Neural progenitor cell (in vitro differentiated cells): ENCODE data around the gene EXPH5. TPM values are rescaled to one million over a fixed set of nuclear protein-coding genes. Genes with fewer than 3 reads are reported as not detected.

Source experiments
- DNase-seq: peaks from one replicate; pipeline ENCODE4 v3.0.0-alpha.2; 2016; ENCODE audit warnings: low spot score
- H2AFZ ChIP-seq: fragments of 200-600 bp; sonication (generic); replicated peaks from 2 replicates; pipeline ENCODE4 v1.6.1; 2016; ENCODE audit warnings: antibody characterized with exemption
- H3F3A ChIP-seq: fragments of 200-600 bp; sonication (generic); 2 replicates; pipeline ENCODE4 v1.6.1; 2016; ENCODE audit warnings: antibody characterized with exemption, low read depth
- H3K27ac ChIP-seq: fragments of 200-600 bp; sonication (generic); 2 replicates; pipeline ENCODE4 v1.5.1; 2016; ENCODE audit warnings: mild to moderate bottlenecking
- H3K27me3 ChIP-seq: fragments of 200-600 bp; sonication (generic); 2 replicates; pipeline ENCODE4 v1.6.1; 2016; ENCODE audit warnings: mild to moderate bottlenecking, moderate library complexity
- H3K36me3 ChIP-seq: fragments of 200-600 bp; sonication (generic); 2 replicates; pipeline ENCODE4 v1.5.1; 2016
- H3K4me1 ChIP-seq: fragments of 200-600 bp; sonication (generic); 2 replicates; pipeline ENCODE4 v1.6.1; 2016; ENCODE audit warnings: mixed run types
- H3K4me2 ChIP-seq: fragments of 200-600 bp; sonication (generic); 2 replicates; pipeline ENCODE4 v1.6.1; 2016
- H3K4me3 ChIP-seq: fragments of 200-600 bp; sonication (generic); 2 replicates; pipeline ENCODE4 v1.5.1; 2016
- H3K79me2 ChIP-seq: fragments of 200-600 bp; sonication (generic); 2 replicates; pipeline ENCODE4 v1.6.1; 2016; ENCODE audit warnings: low read depth
- H3K9ac ChIP-seq: fragments of 200-600 bp; sonication (generic); 2 replicates; pipeline ENCODE4 v1.6.1; 2016
- H3K9me3 ChIP-seq: fragments of 200-600 bp; sonication (generic); 2 replicates; pipeline ENCODE4 v1.5.1; 2016; ENCODE audit warnings: low read depth
- H4K20me1 ChIP-seq: fragments of 200-600 bp; sonication (generic); 2 replicates; pipeline ENCODE4 v1.6.1; 2016; ENCODE audit warnings: low read depth
- H3K27ac Mint-ChIP-seq: 3 replicates; pipeline ENCODE4 v1.8.0; 2021; ENCODE audit warnings: mixed read lengths
- H3K27me3 Mint-ChIP-seq: 2 replicates; pipeline ENCODE4 v1.8.0; 2022; ENCODE audit warnings: low read depth, mild to moderate bottlenecking, inconsistent platforms, moderate library complexity, mixed read lengths; ENCODE audit not compliant: insufficient read depth
- H3K36me3 Mint-ChIP-seq: 3 replicates; pipeline ENCODE4 v1.8.0; 2021; ENCODE audit warnings: mixed read lengths
- H3K4me1 Mint-ChIP-seq: 3 replicates; pipeline ENCODE4 v1.8.0; 2021; ENCODE audit warnings: mixed read lengths
- H3K4me3 Mint-ChIP-seq: 3 replicates; pipeline ENCODE4 v1.8.0; 2021; ENCODE audit warnings: mild to moderate bottlenecking, moderate library complexity, mixed read lengths
- H3K9me3 Mint-ChIP-seq: 3 replicates; pipeline ENCODE4 v1.8.0; 2020; ENCODE audit warnings: mixed read lengths
- CTCF ChIP-seq: fragments of 200-600 bp; sonication (generic); IDR thresholded peaks from 2 replicates; pipeline ENCODE4 v1.5.1; 2017; ENCODE audit warnings: antibody characterized with exemption, mild to moderate bottlenecking
- EZH2 ChIP-seq: fragments of 200-600 bp; sonication (generic); IDR thresholded peaks from 2 replicates; pipeline ENCODE4 v1.6.1; 2017; ENCODE audit warnings: antibody characterized with exemption, mild to moderate bottlenecking, moderate library complexity
- EZH2phosphoT487 ChIP-seq: fragments of 200-600 bp; sonication (generic); IDR thresholded peaks from 2 replicates; pipeline ENCODE4 v1.6.1; 2017; ENCODE audit warnings: antibody characterized with exemption
- total RNA-seq: library from RNA; depleted of rRNA; stranded (reverse); fragments of >200 nt; gene quantifications from 2 replicates; pipeline ENCODE4 v1.2.3, GENCODE V29; 2015; ENCODE audit warnings: low replicate concordance

EXPH5 gene
- total RNA-seq, 1 donor from 2014 or later, result 1.4 TPM

GRCh38 chr11:108467091-108467823 is 126.3 kb downstream of the EXPH5 start, which contains the start of gene C11orf65:
TSS of gene C11orf65 (minus strand) at chr11:108467529. CDS start at chr11:108461559, 5,970 bp downstream.
- Mint-ChIP-seq H3K27me3 (peaks cover 2% of the 10 kb centered on the region), H3K36me3 (no peaks in the 10 kb centered on the region), H3K4me3 (peak within 1 kb of the TSS; percentile 98), H3K9me3 (no peaks in the 10 kb centered on the region), H3K27ac (peak within 1 kb of the TSS; percentile 100), H3K4me1 (peaks cover 9% of the 10 kb centered on the region)
- Histone ChIP-seq H3K27ac (peak within 1 kb of the TSS; percentile 95), H3K4me2 (peak within 1 kb of the TSS; percentile 88), H3K9ac (peak within 1 kb of the TSS; percentile 91), H3K36me3 (no peaks in the 10 kb centered on the region), H3F3A (peaks cover 11% of the 10 kb centered on the region), H3K27me3 (no peaks in the 10 kb centered on the region), H3K4me3 (peak within 1 kb of the TSS; percentile 58), H4K20me1 (no peaks in the 10 kb centered on the region), H2AFZ (peak within 1 kb of the TSS; percentile 44), H3K9me3 (no peaks in the 10 kb centered on the region), H3K79me2 (no peaks in the 10 kb centered on the region), H3K4me1 (no peaks in the 10 kb centered on the region)
- DNase-seq, result peak; percentile 98
- no peak for TF ChIP-seq EZH2phosphoT487
- TF ChIP-seq EZH2, result no peak
- TF ChIP-seq CTCF, result no peak

GRCh38 chr11:108466405-108466804 is 127.2 kb downstream of the EXPH5 start:
- Histone ChIP-seq H3K4me1 (no peaks in the 10 kb centered on the region), H3K27me3 (no peaks in the 10 kb centered on the region), H2AFZ (peak overlapping the region; percentile 44), H3K4me2 (peak overlapping the region; percentile 88), H3K36me3 (no peaks in the 10 kb centered on the region), H3F3A (peaks cover 11% of the 10 kb centered on the region), H3K9me3 (no peaks in the 10 kb centered on the region), H3K27ac (peak overlapping the region; percentile 95), H4K20me1 (no peaks in the 10 kb centered on the region), H3K79me2 (no peaks in the 10 kb centered on the region), H3K9ac (peak overlapping the region; percentile 91), H3K4me3 (peak overlapping the region; percentile 58)
- Mint-ChIP-seq H3K4me1 (peaks cover 9% of the 10 kb centered on the region), H3K27me3 (peaks cover 2% of the 10 kb centered on the region), H3K36me3 (no peaks in the 10 kb centered on the region), H3K4me3 (peak overlapping the region; percentile 98), H3K27ac (peak overlapping the region; percentile 100), H3K9me3 (no peaks in the 10 kb centered on the region)
- DNase-seq, result no peak
- TF ChIP-seq CTCF, result no peak
- no peak for TF ChIP-seq EZH2
- no peak for TF ChIP-seq EZH2phosphoT487

Other genes with a start within 250 kb of the EXPH5 start
- gene C11orf65, start 126.2 kb downstream of the EXPH5 start, total RNA-seq, result 1.8 and 11.4 TPM in 2 replicates
- gene POGLUT3, start 95.4 kb downstream of the EXPH5 start, total RNA-seq, result 19.3 and 27.3 TPM in 2 replicates
- 31.0 and 34.1 TPM in 2 replicates for gene DDX10, start 71.3 kb upstream of the EXPH5 start, total RNA-seq